8988T (cell line): ENCODE measurements around the gene NAV2.

Experiments
- DNase-seq: peaks from one replicate; pipeline ENCODE4 v3.0.0; 2011

The NAV2 gene

DNA sequence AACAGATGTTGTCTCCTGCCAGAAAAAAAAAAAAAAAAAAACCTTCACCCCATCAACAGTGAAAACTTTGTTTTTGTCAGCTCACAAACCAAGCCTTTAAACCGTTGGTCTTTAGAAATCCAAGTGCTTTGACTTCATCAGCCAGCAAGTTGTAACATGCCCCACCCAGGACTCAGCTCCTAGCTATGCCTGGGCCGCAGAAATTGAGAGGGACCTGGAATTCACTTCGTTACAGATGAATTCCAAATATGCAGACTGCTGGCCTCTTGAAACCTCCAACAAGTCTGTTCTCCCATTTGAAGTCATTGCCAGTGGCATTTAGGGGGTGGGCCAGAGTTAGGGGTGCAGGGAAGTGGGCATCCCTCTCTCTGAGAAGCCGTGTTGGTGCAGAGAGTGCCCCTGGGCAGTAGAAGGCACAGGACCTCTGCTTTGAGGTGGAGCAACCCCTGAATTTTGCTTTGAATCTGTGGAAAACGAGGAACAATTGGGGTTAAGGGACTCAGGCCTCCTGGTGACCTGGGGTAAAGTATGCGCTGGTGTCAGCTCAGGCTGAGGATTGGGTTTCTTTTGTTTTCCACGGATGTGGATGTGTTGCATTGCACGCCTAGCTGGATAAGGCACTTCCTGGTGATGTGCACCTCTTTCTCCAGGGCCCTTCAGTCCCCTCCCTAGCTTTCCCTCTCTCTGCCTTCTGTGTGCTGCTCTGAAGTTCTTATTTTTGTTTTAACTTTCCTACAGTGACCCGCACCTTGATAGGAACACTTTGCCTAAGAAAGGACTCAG lies 338.1 kb downstream of the NAV2 start:
- DNase-seq: no peak

DNA sequence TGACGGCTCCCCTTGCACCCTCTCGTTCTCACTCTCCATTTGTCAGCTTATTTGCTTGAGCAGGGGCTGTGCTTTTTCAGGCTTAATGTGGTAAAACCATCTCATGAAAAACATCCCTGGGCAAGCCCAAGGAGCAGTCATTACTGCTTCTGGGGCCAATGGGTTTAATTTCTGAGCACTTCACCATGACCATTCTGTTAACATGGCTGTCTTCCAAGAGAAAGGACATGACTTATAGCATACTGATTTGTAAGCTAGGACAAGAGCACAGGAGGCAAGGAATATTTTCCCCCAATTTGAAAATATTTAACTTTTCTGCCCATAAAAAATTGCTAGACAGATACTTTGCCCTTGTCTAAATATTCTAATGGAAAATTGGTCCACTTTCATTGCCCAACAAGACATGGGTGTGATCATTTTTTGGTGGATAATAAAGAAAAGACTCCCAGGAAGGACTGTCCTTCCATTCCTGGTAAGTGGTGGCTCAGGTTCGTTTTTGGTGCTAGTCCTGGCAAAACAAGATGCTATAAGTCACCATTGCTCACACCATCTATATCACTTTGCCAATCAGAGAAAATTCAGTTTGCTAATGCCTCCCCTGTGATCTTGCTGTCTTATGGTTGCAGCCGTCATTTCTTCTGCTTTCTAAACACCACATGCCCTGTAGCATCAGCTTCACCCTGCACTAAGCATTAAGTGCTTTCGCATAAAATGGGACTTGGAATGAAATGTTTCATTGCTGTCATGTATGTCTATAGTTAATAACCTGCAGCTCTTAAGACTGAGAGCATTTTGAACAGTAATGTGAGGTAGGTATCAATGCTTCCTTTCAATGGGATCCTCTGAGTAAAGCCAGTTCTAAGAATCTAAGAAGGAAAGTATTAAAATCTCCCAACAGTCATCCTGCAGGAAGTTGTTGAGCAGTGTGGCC lies 339.1 kb downstream of the NAV2 start:
- DNase-seq: no peak

DNA sequence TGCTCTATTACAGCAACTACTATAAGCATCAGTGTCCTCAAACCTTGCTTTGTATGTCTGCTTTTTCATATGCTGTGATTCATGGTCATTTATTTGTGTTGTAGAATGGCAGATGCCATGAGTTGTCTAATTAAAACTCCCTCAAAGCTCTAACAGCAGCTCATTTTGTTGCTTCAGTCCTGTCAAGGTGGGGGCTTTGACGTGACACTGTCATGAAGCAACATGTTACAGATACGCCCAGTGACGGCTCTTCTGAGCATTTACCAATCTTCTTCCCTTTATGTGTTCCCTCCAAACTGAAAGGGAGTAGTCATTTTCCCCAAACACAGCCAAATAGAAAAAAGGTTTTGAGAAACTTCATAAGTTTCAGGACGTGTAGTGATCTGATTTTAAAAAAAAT lies 340.9 kb downstream of the NAV2 start:
- DNase-seq: no peak

DNA sequence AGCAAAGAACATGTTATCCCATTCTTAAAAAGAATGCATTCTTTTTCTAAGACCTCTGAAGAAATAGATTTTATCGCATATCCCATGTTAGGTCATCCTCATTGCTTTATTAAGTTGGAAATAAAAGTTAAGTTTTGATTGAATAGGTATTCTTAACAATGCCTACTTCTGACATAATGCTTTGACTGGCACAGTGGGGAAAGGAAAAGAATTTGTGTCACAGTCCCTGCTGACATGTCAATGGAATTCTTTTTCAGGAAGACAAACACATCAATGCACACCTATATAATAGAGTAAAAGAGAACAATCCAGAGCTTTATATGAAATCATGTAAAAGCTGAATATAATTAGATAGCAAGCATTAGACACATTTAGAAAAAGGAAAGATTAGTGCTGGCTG lies 341.9 kb downstream of the NAV2 start:
- no peak for DNase-seq

DNA sequence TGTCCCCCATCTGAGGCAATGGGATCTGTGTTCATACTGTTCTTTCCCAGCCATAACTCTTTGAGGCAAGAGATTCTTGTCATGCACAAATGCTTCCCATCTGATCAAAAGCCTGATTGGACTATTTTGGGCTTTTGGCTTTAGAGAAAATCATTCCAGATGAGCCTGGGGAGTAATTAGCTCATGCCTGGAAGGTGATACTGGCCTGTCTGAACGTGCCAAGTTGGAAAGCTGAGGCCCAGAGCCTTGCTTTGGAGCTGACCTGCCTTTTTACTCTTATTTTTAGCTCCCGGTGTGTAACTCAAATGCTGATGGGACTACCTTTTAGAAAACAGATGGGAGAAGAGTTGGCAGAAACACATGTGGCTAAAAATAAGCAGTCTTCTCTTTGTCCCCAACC lies 342.7 kb downstream of the NAV2 start:
- no peak for DNase-seq

DNA sequence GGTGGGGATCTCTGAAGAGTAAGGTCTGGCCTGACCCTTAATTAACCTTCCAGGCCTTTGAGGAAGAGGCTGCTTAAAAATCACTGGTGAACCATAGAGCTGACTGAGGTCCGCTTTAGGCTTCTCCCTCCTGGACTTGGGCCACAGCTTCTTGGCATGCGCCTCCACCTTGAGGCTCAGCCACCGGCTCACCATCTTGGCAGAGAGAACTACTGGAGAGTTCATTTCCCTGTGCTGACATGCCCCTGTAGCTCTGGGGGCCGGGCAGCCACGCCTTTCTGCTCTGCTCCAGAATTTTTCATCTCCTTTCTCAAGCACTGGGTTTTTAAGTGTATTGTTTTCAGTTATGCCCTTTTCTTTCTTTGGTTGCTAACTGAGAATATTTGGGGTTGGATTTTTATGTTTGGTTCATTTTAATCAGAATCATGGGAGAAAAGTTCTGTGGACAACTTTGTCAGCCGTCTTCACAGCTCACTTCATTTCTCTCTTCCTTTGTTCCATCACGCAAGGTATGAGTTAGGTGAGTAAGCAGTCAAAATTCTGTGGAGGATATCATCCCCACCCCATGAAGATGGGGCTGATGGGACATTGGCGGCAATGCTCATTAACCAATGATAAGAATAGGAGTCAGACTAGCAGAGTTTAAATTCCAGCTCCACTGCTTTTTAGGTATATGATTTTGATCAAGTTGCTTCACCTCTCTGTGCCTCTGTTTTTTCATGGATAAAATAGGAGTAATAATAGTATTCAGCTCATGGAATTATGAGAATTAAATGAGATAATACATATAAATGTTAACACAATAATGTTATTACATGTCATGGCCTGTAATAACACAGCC lies 343.7 kb downstream of the NAV2 start:
- DNase-seq: no peak

DNA sequence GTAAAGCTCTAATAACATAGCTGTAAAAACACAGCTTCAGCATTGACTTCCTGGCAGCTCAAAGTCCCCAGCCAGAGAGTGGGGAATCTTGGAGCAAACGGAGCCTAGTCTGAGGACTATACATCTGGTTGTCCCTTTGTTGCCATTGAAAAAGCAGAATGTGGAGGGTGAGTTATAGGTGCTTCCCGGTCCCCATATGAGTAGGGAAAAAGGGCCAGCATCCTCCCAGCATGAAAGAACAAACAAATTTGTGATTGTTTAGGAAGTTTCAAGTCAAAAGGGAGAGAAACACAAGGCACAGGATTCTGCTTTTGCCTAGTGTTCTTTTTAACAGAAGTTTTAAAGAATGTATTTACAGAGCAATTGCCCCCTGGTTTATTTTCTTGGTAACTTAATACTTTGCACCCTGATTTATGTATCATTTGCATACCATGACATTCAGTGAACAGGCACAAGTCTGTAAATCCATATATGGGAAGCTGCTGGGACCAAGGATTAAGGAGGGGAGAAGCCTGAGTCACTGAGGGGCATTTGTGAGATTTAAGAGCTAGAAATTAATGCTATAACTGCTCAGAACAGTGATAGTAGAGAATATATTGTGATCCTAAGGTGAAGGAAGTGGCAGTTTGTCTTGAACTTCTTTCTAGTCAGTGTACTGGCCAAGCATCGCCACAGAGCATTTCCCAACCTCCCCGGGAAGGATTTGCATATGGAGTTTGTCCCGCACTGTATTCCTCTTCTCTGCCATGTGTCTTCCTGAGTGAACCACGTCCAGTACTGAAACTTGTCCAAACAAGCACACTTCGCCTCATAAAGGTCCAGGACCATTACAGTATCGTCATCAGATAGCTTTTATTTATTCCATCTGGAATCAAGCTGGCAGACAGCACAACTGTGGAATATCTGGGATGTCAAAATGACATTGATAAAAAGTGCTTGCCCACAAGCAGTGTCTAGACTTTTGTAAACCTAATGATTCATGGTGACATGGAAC lies 344.6 kb downstream of the NAV2 start:
- no peak for DNase-seq

DNA sequence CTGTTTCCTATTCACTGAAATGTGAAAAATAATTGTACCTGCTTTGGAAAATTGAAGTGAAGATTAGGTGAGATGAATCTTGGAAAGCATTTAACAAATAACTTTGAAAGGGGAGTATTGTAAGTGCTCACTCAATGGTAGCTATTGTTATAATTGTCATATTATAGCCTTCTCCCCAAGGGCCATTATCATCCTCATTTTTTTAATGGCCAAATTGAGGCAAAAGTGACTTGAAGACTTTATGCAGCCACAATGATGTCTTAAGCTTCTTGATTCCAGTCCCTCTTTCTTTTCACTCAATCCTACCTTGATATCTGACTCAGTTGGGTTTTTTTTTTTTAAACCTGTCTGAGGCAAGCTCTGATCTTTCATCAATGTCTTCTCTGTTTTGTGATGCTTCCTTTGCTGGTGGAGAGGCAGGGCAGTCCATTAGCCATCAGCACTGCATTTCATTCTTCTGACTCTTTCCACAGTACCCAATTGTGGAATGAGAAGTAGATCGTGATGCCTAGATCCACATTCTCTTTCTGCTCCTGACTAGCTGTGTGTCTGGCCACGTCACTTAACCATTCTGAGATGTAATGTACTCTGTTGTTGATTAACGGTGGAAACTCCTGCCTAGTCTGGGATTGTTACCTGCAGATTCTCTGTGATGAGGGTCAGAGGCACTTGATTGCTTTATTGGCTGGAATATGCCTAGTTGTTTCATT lies 346.3 kb downstream of the NAV2 start:
- no peak for DNase-seq

DNA sequence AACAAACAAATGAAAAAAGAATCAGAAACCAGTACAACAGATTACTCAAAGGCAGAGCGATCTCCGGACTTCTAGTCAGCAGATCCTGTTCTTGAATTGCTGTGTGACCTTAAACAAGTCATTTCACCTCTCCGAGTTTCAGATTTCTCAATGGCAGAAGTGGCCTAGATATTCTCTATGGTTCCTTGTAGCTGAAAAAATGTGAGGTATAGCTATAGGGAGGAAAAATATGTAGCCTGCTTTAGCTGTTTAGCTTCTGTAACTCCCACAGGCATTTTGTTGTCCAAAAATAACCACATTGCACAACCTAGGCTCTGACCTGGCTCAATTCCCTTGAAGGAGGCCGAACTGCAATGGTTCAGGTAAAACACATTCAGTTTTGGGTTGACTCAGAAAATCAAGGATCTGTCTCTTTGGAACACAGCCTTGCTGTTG lies 347.0 kb downstream of the NAV2 start:
- DNase-seq: no peak

DNA sequence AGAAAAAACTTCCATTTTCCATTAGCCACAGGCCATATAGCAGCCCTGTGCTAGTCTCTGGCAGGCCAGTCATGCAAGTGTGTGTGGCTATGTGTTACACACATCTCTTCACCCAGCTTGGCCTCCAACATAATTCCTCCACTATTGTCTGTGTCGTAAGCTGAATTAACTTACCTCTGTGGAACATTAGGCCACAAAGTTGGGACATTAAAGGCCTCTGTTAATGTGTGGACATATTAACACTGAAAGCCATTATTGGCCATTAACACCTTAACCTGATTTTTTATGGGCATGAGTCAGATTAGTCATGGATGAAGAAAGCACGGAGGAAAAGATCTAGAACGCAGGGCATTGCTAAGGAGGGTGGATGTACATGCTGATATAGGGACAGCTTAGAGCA lies 347.5 kb downstream of the NAV2 start:
- no peak for DNase-seq

DNA sequence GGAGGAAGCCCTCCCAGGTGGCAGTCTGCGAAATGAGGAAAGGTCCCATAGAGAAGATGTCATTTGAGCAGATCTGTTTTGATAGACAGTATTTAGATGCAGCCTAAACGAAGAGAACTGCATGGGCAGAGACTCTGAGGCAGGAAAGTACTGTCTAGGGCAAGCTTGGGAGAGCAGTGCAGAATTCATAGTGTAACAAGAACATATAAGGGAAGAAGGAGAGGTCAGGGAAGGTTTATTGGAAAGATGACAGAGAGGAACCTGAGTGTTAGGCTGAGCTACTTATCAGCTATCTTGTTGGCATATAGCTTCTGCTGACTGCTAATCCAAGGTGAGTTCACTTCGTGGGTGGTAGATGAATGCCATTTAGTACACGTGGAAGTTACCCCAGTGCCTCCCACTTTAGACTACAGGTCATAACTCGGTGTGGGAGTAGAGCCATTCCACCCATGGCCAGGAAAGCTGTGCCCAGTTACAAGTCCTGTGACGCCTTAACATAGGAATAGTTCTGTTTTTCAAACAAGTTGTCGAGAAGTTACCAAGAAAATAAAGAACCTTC lies 348.1 kb downstream of the NAV2 start:
- DNase-seq: no peak

DNA sequence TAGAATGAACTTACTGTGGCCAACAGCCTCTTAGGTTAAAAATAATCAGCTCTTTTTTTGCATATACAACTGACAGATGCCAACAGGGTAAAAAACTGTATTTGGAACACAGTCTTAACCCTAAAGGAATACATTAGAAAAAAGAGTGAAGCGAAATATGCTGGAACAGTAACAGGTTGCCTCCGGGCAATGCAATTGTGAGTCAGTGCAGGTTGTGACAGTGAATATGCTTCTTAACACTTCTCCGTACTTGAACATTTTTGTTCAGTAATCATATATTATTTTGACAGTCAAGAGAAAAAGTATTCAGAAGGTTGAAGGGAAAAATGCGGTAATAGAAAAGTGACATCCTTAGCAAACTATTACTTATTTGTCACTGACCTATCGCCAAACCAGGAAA lies 349.1 kb downstream of the NAV2 start:
- DNase-seq: no peak

DNA sequence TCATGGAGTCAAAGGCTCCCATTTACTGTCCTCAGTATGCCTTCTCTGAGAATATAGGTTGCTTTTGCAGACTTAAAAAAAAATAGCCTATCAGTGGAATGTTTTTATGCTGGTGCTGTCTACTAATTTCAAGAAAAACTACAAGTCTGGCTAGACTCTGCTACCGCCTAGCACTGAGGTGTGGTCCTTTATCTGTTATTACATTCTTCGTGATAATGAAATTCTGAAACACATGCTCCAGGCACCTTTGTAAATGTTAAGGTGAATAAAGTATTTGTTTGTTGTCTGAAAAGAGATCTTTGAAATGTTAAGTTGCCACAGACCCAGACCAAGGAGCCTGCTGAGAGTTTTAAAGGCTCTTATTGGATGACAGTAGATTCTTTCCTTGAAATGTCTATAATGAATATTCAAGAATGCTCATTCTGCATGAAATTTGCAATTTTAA lies 352.3 kb downstream of the NAV2 start:
- no peak for DNase-seq

DNA sequence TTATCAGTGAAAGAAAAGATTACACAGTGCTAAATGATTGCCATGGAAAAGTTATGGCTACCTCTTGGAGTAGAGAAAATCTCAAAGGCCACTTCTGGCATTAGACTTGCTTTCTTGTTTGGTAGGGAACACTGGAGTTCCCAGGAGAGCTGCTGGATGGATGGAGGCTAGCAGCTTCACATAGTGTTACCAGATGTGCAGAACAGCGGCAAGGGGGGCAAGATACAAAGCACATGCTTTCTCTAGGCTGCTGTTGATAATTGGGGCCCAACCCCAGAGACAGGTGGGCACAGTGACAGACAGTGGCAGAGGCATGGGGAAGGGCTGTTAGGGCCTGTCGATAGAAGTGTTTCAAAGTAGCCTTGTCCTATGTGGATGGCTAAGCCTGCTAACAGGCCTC lies 352.8 kb downstream of the NAV2 start:
- no peak for DNase-seq

DNA sequence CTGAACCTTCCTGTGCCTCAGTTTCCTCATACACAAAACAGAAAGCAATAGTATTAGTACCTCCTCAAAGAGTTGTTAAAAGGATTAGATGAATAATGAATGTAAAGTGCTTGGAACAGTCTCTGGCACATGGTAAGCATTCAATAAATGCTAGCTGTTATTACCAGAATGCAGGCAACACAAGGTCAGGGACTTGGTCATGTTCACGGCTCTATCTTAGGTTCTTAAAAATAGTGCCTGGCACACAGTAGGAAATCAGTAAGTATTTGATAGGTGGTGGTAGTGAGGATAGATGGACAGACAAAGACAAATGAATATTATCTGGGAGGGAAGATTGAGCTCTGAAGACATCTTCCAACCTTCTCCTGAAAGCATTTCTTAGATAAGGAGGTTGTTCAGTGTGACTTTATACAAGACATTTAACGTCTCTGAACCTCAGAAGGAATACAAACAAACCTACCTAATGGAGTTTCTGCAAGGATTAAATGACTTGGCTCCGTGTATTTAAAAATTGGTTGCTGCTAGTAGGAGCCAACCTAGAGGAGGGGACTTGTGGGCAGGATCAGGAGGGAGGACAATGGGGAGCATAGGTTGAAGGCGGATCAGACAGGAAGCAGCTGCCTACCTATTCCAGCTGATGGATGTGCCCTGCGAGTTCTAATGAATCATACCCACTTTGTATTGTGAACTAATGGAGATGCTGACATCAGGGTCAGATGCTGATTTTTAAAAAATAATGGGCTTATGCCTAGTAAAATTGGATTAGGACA lies 353.6 kb downstream of the NAV2 start:
- DNase-seq: no peak

DNA sequence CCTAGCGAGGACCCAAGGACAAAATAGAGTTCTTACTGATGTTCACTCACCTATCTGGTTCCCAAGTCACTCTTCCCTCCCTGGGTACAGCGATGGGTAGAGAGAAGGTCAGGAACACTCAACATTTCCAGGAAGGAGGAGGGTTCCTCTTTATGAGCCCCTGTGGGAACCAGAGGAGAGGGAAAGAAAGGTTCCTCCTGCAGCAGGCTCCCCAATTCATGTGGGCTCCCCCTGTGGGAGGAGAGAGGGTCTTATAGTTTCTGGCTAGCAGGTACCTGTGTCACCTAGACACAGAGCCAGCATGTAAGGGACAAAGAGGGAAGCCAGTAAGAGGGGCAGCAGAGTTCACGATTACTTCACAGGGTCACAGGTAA lies 354.1 kb downstream of the NAV2 start:
- DNase-seq: no peak

DNA sequence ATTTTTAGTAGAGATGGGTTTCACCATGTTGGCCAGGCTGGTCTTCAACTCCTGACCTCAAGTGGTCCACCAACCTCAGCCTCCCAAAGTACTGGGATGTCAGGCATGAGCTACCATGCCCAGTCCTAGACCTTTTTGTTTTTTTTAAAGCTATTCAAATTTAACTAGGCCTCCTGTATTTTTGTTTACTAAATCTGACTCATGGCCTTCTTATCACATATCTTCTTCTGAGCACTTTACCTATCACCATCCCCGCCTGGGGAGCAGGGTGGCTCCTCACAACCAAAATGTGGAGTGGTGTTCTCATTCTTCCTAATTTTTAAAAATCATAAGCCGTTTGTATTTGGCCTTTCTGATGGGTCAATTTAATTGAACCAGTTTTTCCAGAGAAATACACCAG lies 355.0 kb downstream of the NAV2 start:
- DNase-seq: no peak

DNA sequence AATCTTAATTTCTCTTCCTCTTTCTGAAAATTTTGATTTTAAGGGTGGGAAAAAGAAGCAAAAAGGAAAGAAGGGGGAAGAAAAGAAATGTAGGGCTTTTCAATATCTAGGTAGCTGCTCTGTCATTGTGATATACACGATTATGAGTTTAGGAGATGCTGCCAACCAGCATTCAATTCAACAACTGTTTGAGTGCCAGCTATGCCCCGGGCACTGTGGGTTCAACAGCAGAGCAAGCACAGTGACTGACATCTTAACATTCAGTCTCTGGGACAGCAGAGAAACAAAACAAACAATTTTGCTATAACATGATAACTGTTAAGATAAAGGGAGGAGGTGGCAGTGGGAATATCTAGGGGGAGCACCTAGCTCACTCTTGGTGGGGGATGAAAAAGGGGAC lies 356.1 kb downstream of the NAV2 start:
- DNase-seq: no peak

DNA sequence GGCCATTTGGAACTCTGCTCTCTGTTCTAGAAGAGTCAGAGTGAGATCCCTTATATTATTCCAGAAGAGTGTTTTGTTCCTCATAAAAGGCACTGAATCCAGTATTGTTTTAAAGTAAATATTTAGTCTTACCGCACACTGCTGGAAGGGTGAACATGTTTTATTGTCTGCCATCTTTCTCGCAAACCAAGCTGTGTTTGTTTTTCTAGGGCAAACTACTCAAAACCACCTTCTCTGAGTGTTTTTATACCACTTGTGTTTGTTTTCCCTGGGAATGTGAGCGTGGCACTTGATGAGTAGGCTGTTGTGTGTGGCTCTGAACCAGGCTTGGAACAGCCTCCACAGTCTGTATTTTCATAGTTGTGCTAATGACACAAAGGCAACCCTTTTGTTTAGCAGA lies 357.8 kb downstream of the NAV2 start:
- DNase-seq: no peak

DNA sequence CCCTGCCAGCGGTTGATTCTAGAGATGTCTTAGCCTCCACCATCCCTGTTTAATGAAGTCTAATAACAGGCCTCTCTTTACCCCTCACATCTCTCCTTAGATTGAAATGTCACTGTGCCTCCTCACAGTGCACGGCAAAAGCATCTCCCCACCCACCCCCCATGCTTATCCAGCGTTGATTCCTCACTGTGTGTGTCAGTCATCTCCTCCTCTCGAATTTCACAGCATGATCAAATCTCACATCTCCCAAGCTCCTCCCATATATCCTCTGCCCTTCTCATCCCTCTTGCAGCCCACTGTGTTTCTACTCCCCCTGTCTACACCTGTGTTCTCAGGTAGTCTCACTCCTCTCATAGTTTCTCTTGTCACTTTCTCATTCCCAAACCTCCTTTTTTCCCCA lies 363.0 kb downstream of the NAV2 start:
- DNase-seq: no peak
